RPMI7951 (cell line): ENCODE results near the gene NPM3. TPM values are rescaled to one million over a fixed set of nuclear protein-coding genes. Genes with fewer than 3 reads are reported as not detected.

Source experiments
- DNase-seq: peaks from one replicate; pipeline ENCODE4 v3.0.0-alpha.2; 2012; ENCODE audit warnings: low read depth
- total RNA-seq: library from RNA; depleted of rRNA; stranded (reverse); fragments of >200 nt; shearing (Covaris generic); gene quantifications from 2 replicates; pipeline ENCODE4 v1.2.3, GENCODE V29; 2014; rRNA removed

NPM3 gene
- total RNA-seq, 1 experiment from 2014 or later = 32.3 TPM

- no peak for DNase-seq
Measured at GRCh38 chr10:101758858-101759257, 24.4 kb downstream of the NPM3 start.

GRCh38 chr10:101752241-101752640, 31.0 kb downstream of the NPM3 start:
- DNase-seq = no peak

GRCh38 chr10:101749047-101750016, 33.9 kb downstream of the NPM3 start:
- DNase-seq = no peak

DNA sequence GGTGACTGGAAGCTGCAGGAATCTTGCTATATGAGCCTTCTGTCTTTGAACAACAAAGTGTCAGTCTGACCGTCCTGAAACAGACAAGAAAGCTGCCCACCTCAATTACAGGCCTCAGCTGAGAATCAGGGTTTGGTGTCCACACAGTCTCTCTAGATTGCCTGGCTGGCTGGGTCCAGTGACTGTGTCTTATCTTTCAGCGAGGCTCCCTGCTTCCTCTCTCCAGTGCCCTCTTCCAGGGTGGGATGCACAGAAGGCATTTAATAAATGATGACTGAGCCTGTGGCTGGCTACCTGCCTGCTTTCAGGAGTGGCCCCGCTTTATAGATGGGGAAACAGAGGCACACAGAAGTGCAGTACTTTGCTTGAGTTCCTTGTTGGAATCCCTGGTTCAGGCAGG, 34.8 kb downstream of the NPM3 start:
- DNase-seq = no peak

DNA sequence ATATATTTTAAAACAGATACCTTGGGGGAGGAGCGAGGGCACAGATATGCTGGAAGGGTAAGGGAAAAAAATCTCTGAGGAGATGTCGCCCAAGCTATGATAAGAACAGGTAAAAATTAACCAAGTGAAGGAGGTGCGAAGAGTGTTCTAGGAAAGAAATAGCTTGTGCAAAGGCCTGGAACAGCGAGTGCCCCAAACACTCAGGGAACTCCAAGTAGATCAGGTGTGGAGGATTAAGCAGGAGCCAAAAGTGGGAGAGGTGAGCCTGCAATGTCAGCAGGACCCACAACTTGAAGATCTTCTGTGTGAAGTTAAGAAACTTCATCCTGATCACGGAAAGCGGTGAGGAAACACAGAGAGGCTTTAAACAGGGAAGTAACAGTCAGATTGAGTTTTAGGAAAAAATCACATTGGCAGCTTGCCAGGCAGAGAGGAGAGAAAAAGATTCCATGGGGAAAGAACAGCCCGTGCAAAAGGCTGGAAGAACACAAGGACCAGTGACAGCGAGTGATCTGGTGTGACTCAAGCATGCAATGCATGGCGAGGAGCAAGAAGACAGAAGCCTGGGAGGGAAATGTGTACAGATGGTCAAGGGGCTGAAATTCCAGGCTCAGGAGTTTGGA, 38.1 kb downstream of the NPM3 start:
- no peak for DNase-seq

DNA sequence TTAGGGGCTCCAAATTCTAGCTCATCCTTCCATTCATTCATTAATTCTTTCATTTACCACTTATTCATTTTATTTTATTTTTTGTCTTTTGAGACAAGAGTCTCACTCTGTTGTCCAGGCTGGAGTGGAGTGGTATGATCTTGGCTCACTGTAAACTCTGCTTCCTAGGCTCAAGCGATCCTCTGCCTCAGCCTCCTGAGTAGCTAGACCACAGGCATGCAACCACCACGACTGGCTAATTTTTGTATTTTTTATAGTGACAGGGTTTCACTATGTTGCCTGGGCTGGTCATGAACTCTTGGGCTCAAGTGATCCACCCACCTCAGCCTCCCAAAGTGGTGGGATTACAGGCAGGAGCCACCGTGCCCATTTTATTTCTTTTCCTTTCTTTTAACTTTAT, 39.0 kb downstream of the NPM3 start:
- DNase-seq = no peak

DNA sequence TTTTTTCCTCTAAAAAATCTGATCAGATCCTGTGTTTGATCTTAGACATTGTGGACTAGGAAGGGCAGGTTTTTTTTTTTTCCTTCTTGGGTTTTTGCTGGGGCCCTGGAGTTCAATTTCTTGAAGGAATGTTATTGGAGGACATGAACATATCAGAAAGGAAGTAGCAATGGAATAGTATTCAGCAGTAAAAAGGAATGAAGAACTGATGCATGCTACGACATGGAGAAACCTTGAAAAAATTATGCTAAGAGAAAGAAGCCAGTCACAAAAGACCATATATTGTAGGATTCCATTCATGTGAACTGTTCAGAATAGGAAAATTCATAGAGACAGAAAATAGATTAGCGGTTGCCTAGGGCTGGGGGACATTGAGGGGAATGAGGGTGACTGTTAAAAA, 41.3 kb downstream of the NPM3 start:
- DNase-seq = no peak

DNA sequence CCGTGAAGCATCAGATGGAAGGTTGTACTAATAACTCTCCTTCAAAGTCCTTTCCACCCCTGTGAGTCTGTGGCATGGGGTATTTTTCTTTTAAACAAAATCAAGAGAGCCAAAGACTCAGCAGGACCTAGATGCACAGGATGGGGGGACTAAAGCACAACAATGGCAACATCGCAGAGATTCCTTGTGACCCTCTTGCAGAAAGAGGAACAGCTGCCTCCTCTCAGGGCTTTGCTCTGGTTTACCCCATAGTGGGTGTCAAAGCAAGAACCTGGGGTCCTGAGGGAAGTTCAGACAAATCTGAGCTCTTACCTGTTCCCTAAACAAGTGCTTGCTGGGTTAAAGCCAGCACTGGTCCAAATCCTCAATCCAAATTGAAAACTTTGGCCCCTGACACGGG, 46.6 kb downstream of the NPM3 start:
- DNase-seq = no peak

GRCh38 chr10:101732096-101732495, 51.1 kb downstream of the NPM3 start:
- DNase-seq = no peak

Other genes with a start within 250 kb of the NPM3 start
- gene POLL, start 195.2 kb downstream of the NPM3 start, total RNA-seq = 6.2 and 6.6 TPM in 2 replicates
- gene DPCD, start 195.1 kb downstream of the NPM3 start, total RNA-seq = 65.8 and 69.5 TPM in 2 replicates
- gene FBXW4, start 88.3 kb downstream of the NPM3 start, total RNA-seq = 5.8 and 9.0 TPM in 2 replicates
- gene FGF8, start 7.3 kb downstream of the NPM3 start, total RNA-seq = not detected in 2 replicates
- 39.7 and 41.7 TPM in 2 replicates for gene OGA, start 35.0 kb upstream of the NPM3 start, total RNA-seq
- gene KCNIP2, start 60.4 kb upstream of the NPM3 start, total RNA-seq = 0.12 and 0.59 TPM in 2 replicates